GM18498 (cell line): ENCODE results near the gene TBCE.
"Not testable (repeated sequence)": the region's sequence is repeated elsewhere in the genome, so short reads cannot be mapped to it uniquely, and the experiment has no call there.

Experiments
- ATAC-seq: cut with Tn5 transposase; IDR thresholded peaks from one replicate; pipeline ENCODE4 v1.9.1; 2021; ENCODE audit warnings: mild to moderate bottlenecking, moderate library complexity; ENCODE audit not compliant: unreplicated experiment

TBCE gene

DNA sequence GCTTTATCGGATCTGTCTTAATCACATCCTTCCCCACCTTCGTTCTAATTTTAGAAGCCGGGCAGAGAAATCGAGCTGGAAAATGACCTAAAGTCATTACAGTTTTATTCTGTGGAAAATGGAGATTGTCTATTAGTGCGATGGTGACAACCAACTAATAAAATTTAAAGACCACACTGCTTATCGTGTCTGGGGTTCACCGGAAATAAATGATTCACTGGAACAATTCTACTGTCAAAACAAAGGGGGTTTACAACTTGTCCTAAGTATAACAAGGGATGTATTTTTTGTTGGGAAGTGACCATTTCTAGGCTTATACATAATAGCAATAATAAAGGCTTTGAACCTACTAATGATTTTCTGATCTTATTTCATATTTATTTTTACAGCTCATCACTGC lies 81.4 kb downstream of the TBCE start:
- ATAC-seq: no peak

DNA sequence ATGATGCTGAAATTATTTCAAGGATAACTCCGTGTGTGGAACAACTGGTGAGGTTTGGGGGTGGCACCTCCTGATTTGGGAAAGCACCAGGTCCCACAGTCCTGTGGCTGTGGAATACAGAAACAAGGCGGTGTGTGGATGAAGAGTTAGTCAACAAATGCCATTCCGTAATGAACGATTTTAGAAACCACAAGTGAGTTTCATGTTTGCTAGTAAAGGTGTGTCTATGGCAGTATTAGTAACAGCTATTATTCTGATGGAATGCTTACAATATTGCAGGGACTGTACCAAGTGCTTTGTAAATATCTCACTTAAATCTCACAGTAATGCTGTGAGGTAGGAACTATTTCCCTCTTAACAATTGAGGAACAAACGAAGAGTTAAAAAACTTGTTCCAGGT lies 83.2 kb downstream of the TBCE start:
- ATAC-seq: no peak

DNA sequence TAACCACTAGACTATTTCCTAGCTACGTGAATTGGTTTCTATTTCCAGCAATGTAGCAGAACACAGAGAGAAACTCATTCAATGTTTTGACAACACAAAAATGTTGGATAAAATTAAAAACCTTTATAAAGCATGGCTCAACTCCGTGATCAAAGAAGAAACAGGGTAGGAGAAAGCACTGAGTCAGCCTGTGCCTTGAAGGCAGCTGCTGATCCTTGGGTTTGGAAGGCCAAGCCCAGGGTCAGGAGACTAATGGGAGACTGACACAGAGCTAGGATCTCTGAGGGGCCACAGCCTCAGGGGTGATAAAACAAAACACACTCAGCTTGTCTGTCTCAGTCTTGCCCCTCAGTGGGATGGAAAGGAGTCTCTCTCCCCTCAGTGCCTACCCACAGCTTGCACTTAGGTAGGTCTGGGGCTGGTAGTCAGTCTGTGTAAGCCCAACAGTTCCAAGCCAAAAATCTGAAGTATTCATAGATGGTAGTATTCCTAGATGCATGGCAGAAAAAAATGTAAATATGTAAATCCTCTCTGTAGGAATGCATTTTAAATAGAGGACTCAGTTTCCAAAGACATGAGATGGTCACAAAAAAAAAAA lies 83.8 kb downstream of the TBCE start:
- no peak for ATAC-seq

DNA sequence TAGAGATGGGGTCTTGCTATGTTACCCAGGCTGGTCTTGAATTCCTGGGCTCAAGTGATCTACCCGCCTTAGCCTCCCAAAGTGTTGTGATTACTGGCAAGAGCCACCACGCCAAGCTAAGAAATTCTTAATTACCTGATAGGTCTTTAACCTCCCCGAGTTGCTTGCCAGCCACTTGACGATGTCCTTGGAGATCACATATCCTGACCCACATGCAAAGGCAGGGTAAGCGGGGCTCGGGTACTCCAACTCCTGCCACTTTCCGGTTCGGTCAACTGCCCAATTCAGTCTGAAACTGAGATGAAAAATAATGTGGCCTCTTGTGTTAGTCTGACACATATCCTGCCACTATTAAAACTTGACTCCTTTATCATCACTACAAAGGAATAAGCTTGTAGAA lies 86.8 kb downstream of the TBCE start:
- ATAC-seq: no peak

DNA sequence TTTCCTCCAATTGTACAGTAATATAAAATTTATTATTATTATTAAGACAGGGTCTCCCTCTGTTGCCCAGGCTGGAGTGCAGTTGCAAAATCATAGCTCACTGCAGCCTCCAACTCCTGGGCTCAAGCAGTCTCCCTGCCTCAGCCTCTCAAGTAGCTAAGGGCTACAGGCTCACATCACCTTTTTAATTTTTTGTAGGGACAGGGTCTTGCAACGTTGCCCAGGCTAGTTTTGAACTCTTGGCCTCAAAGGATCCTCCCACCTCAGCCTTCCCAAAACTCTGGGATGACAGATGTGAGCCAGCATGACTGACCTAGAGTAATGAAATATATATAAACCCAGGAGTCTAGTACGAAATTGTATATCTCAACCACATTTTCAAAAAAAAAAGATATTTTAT lies 87.9 kb downstream of the TBCE start:
- ATAC-seq: no peak

DNA sequence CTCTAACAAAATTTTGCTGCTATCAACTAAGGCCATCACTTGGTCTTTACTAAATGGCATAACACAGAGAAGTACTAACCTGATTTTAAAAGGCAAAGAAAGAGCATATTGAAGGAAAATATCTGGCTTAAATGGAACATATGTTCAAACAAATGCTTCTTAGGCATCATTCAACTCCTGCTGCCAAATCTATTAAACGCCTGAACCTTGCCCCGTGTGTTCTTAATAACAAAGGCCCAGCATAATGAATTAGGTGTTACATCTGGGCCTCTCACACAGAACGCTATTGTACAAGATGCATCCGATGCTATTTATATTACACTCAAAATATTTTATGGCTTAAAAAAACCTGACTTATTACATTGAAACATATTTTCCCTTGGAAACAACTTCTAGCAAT lies 88.6 kb downstream of the TBCE start:
- ATAC-seq: no peak

DNA sequence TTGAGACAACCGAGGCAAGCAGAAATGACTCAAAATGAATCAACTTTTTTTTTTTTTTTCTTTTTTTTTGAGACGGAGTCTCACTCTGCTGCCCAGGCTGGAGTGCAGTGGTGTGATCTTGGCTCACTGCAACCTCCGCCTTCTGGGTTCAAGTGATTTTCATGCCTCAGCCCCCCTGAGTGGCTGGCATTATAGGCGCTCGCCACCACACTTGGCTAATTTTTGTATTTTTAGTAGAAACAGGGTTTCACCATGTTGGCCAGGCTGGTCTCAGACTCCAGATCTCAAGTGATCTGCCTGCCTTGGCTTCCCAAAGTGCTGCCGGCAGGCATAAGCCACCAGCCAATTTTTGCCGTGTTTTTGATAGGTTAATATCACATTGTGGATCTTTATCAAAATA lies 90.6 kb downstream of the TBCE start:
- ATAC-seq: not testable (repeated sequence)

DNA sequence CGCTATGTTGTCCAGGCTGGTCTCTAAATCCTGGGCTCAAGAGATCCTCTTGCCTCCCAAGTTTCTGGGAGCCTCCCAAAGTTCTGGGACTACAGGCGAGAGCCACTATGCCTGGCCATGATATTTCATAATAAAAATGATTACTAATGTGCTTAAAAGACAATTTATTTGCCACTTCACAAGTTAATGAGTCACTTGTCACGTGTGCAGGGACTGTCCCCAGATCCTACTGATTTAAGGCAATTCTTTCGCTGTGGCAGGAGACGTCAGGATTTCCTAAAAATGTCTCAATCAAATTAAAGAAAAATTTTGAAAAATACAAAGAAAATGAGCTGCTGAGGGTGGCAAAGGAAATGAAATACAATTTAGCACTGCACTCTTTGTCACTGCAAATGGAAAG lies 93.5 kb downstream of the TBCE start:
- no peak for ATAC-seq

DNA sequence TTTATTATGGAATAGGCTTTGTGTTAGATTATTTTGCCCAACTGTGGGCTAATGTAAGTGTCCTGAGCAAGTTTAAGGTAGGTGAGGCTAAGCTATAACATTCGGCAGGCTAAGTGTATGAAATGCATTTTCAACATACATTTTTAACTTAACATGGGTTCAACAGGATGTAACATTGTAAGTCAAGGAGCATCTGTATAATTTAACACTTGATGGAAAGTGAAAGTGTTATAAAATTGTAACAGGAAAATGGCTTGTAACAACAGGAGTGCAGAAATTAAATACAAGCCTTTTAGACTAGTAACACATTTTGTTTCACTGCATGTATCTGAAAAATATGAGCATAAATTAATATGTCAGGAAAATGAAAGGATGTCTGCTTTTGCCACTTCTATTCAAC lies 94.7 kb downstream of the TBCE start:
- no peak for ATAC-seq

DNA sequence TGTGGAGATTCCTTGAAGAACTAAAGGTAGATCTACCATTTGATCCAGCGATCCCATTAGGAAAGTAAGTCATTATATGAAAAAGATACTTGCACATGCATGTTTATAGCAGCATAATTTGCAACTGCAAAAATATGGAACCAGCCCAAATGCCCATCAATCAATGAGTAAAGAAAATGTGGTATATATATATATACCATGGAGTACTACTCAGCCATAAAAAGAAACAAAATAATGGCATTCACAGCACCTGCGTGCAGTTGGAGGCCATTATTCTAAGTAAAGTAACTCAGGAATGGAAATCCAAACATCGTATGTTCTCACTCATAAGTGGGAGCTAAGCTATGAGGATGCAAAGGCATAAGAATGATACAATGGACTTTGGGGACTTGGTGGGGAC lies 95.6 kb downstream of the TBCE start:
- ATAC-seq: not testable (repeated sequence)

DNA sequence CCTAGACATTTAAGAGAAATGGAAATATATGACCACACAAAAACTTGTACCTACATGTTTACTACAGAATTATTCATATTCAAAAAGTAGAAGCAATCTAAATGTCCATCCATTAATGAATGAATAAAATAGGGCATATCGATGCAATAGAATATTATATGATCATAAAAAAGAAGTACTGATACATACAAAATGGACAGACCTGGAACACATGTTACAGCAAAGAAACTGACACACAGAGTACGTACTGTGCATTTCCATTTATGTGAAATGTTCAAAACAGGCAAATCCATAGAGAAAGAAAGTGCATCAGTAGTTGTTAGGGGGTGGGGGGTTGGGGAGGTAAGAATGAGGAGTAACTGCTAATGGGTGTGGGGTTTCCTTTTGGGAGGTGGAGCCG lies 97.8 kb downstream of the TBCE start:
- no peak for ATAC-seq

DNA sequence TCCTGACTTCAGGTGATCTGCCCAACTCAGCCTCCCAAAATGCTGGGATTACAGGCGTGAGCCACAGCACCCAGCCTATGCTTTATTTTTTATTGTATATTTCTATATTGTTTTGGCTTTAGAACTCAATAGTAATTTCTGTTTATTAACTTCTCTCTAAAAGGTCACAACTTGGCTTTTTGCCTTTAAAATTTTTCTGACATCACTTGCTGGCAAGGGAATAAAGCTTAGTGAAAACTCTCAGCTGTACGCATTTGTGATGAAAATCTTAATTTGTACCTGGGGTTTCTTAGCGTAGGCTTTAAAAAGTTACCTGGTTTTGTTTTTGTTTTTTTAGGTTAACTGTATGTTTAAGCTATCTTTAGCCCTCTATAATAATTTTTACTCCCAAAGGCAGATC lies 100.8 kb downstream of the TBCE start:
- ATAC-seq: no peak

DNA sequence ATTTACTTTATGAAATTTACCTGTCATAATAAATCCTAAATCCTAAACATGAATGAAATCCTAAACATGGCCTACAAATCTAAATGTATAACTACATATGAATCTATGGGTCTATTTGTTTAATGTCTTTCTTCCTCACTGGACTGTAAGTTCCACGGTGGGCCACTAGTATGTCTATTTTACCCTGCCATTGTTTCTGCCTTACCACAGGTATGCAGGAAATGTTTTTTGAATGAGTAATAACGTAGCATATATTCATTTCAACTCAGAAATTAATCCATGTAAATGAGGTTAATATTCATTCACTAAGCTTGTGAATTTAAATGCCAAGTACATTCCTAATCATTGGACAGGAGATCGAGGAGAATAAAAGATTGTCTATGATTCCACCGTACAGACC lies 101.7 kb downstream of the TBCE start:
- ATAC-seq: no peak

DNA sequence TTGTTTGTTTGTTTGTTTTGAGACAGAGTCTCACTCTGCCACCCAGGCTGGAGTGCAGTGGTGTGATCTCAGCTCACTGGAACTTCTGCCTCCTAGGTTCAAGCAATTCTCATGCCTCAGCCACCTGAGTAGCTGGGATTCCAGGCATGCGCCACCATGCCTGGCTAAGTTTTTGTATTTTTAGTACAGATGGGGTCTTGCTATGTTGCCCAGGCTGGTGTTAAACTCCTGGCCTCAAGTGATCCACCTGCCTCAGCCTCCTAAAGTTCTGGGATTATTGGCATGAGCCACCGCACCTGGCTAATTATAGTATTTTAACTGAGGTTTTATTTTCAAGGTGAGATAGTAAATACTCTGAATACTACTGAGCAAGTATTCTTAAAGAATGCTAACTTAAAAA lies 102.7 kb downstream of the TBCE start:
- ATAC-seq: not testable (repeated sequence)

DNA sequence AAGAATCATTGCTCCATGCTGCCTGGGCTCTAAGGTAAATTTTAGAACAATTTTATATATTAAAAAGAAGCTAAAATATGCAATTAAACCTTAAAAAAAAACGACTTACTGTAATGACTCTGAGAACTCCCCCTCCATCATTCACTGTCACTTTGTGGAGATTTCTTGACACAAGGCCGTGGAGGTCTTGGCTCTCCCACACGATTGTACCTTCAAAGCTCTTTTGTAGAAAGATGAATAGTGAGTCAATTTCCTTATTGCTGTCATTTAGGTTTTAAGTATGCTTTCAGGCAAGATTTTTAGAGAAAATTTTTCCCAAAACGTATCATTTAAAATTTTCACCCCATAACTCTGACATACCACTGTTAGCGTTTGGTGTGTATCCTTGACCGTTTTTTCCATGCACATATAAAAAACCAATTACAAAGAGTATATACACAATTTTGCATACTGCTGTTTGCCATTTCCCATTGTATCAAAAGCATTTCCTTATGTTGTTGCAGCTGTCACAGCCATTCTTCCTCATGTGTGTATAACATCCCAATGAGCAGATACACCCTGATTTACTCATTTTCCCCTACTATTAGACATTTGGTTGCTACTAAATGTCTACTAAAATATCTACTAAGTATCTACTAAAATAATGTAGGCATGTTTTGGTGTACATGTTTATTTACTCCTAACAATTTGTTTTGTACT lies 103.7 kb downstream of the TBCE start:
- no peak for ATAC-seq

DNA sequence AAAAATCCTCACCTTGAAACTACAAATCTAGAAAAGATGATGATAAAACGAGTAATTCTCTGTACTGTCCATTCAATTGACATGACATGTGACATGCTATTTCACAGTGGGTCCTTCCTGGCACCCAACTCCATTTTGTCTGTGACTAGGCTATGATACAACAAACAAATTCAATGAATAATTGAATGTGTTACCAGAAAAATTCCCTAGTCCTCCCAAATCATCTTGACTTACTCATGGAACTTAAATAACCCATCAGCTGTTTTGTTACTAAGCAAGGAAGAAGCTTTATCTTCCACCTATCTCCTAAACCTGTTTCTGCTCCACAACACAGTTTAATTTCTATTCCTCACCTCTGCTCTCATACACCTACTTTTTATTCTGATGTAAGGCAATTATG lies 106.6 kb downstream of the TBCE start:
- no peak for ATAC-seq

DNA sequence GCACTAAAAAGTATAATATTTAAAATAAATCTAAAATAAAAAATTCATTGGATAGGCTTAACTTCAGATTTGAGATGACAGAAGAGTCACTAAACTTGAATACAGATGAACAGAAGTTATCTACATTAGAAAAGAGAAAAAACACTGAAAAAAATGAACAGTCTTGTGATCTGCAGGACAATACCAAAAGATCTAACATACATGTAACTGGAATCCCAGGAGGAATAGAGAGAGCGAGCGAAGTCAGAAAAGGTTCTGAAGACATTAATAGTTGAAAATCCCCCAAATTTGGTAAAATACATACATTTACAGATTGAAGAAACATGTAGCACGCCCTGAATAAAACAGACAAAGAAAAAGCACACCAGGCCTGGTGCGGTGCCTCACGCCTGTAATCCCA lies 115.9 kb downstream of the TBCE start:
- no peak for ATAC-seq

DNA sequence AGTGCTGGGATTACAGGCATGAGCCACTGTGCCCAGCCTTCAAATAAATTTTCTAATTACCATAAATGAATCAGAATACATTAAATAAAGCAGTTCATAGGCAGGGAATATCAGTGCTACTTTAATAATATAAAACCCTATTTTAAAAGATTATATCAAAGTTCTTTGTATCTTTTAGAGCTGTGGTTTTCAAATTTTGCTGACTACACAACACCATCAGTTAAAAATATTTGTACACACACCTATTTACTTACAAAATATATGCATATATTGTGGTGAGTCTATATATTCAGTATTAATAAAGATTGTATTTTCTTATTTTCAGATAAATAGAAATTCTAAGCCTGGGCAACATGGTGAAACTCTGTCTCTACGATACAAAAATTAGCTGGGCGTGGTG lies 118.3 kb downstream of the TBCE start:
- ATAC-seq: no peak

DNA sequence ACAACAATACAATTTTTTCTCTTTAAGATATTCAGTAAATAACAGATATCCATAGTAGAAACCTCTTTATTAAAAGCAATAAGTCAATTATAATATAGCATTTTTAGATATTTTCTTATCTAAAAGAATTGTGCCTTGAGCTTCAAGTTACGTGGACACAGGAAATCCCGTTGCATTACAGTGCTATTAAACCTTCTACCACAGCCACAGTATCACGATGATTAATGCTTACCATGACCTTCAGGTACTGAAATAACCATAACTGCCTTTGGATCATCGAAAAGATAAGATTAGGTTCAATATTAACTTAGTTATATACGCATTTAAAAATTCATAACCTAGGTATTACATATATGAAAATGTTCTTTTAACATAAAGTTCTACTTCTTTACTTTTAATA lies 119.1 kb downstream of the TBCE start:
- ATAC-seq: no peak

DNA sequence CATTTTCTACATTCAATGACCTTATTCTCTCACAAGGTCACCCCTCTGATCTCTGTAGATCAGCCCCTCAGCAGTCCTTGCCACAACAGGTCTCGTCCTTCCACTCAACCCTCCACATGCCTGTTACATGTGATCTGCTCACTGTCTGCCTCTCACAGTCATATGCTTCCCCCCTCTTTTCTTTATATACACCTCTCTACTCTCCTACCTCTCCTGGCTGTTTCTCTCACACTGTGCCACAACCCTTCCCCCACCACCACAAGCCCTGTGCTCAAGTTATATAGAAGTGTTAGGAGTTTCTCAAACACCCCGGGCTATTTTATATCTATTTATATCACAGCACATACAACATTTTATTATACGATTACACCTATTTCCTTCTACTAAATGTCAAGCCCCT lies 124.4 kb downstream of the TBCE start:
- ATAC-seq: no peak

DNA sequence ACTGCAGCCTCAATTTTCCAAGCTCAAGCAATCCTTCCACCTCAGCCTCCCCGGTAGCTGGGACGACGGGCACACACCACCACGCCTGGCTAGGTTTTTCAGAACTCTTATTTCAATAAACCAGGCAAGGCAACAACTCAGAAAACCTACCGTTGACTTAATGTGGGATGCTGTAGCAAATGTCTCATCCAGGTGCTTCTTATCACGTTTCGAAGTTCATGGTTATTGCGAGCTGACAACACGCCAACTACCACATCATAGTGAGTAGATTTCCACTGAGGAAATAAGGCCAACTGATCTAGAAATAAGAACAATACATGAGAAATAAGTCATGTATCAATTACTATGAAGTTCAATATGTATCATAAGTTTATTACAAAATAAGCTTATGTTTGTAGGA lies 127.3 kb downstream of the TBCE start:
- no peak for ATAC-seq

DNA sequence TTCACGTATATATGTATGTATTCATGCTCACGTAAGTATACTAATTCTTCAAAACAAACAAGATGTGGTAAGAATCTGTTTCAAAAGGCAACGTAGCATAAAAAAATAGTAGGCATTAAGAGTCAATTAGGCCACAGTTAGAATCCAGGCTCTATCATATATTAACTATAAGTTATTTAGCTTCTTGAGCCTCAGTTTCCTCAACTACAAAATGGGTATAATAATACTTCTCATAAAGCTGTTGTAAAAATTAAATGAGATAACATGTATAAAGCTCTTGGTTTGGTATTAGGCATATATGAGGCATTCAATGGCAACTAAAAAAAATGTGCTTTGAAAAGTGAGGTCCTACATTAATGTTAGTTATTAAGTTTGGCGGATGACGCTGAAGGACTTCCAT lies 127.8 kb downstream of the TBCE start:
- no peak for ATAC-seq

DNA sequence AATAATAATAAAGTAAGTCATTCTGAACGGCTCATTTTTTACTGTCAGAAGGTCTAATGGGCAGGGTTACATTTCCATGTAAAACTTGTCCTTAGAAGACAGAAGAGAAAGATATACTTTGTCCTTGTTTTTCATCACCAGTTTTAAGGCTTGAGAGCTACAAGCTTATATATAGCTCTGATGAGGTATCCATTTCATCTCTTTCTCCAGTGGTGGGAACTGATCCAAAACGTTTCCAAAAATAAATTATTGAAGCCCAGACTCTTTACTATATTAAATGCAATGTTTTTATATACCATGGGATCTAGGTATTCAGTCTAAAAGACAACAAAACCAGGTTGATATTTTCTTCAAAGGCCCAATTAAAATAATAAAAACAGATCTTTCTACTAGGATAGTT lies 128.3 kb downstream of the TBCE start:
- no peak for ATAC-seq
